ENCODE results near the gene GSTM4. TPM values are rescaled to one million over a fixed set of nuclear protein-coding genes. Genes with fewer than 3 reads are reported as not detected.
"Not testable (repeated sequence)": the region's sequence is repeated elsewhere in the genome, so short reads cannot be mapped to it uniquely, and the experiment has no call there.

GSTM4 gene
- total RNA-seq, 1 experiment from 2014 or later, result 7.7 TPM

DNA sequence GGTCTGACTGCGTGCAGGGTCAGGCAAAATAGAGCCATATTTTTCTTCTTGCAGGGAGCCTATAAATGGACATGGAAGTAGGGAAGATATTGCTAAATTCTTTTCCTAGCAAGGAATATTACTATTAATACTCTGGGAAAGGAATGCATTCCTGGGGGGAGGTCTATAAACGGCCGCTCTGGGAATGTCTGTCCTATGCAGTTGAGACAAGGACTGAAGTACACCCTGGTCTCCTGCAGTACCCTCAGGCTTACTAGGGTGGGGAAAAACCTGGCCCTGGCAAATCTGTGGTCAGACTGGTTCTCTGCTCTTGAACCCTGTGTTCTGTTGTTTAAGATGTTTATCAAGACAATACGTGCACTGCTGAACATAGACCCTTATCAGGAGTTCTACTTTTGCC is 53.0 kb downstream of the GSTM4 start:
- not testable (repeated sequence) for H3K9me2 ChIP-seq (replicated peaks; ENCODE audit: insufficient read depth, low read length); H3K9me3 ChIP-seq (ENCODE audit: low read length); H3K27me3 ChIP-seq (ENCODE audit: low read length); H3K4me2 ChIP-seq (ENCODE audit: low read depth, low read length, poor library complexity, severe bottlenecking); H3K4me3 ChIP-seq (ENCODE audit: low read length); H3K27ac ChIP-seq (ENCODE audit: low read length); H4K20me1 ChIP-seq (ENCODE audit: insufficient read depth, low read depth, low read length); DNase-seq; H3K4me1 ChIP-seq (ENCODE audit: low read length); H3K79me2 ChIP-seq (ENCODE audit: low read length); H3K9ac ChIP-seq (ENCODE audit: low read length); H2AFZ ChIP-seq (ENCODE audit: low read length); H3K36me3 ChIP-seq (ENCODE audit: insufficient read depth, low read length)

DNA sequence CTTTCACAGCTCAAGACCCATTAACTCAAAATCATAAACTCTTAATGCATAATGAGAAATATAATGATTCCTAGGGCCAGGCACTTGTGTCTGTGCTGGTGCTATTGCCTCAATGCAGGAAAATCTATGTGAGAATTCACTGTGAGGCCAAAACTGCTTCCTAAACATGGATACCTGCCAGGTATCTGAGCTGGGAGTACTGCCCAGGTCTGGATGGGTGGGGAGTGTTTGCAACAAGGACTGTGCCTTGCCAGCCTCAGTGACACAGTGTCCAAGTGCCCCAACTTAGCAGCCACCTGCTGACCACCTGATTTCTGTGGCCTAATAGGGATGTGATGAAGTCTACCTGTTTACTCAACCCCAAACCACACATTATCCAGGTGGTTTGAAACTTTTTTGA is 53.9 kb downstream of the GSTM4 start:
- not testable (repeated sequence) for H3K36me3 ChIP-seq (ENCODE audit: insufficient read depth, low read length); H3K27ac ChIP-seq (ENCODE audit: low read length); H3K79me2 ChIP-seq (ENCODE audit: low read length); H3K4me1 ChIP-seq (ENCODE audit: low read length); H3K9me2 ChIP-seq (replicated peaks; ENCODE audit: insufficient read depth, low read length); H4K20me1 ChIP-seq (ENCODE audit: insufficient read depth, low read depth, low read length); DNase-seq; H2AFZ ChIP-seq (ENCODE audit: low read length); H3K4me3 ChIP-seq (ENCODE audit: low read length); H3K4me2 ChIP-seq (ENCODE audit: low read depth, low read length, poor library complexity, severe bottlenecking); H3K27me3 ChIP-seq (ENCODE audit: low read length); H3K9ac ChIP-seq (ENCODE audit: low read length); H3K9me3 ChIP-seq (ENCODE audit: low read length)

Other genes with a start within 250 kb of the GSTM4 start
- gene PSMA5, start 229.7 kb upstream of the GSTM4 start, total RNA-seq (2014; rRNA removed; shearing (Covaris generic); ENCODE audit: low replicate concordance), result 48.5 and 70.4 TPM in 2 replicates
- not detected in 2 replicates for gene SYPL2, start 189.6 kb upstream of the GSTM4 start, total RNA-seq (2014; rRNA removed; shearing (Covaris generic); ENCODE audit: low replicate concordance)
- gene ATXN7L2, start 172.2 kb upstream of the GSTM4 start, total RNA-seq (2014; rRNA removed; shearing (Covaris generic); ENCODE audit: low replicate concordance), result 3.5 and 5.7 TPM in 2 replicates
- 6.2 and 7.1 TPM in 2 replicates for gene CYB561D1, start 162.0 kb upstream of the GSTM4 start, total RNA-seq (2014; rRNA removed; shearing (Covaris generic); ENCODE audit: low replicate concordance)
- 0.37 and 1.1 TPM in 2 replicates for gene AMIGO1, start 146.4 kb upstream of the GSTM4 start, total RNA-seq (2014; rRNA removed; shearing (Covaris generic); ENCODE audit: low replicate concordance)
- not detected in 2 replicates for gene GPR61, start 116.2 kb upstream of the GSTM4 start, total RNA-seq (2014; rRNA removed; shearing (Covaris generic); ENCODE audit: low replicate concordance)
- gene GNAI3, start 107.5 kb upstream of the GSTM4 start, total RNA-seq (2014; rRNA removed; shearing (Covaris generic); ENCODE audit: low replicate concordance), result 7.6 and 12.6 TPM in 2 replicates
- not detected in 2 replicates for gene GNAT2, start 36.5 kb upstream of the GSTM4 start, total RNA-seq (2014; rRNA removed; shearing (Covaris generic); ENCODE audit: low replicate concordance)
- 72.3 and 131 TPM in 2 replicates for gene AMPD2, start 36.3 kb upstream of the GSTM4 start, total RNA-seq (2014; rRNA removed; shearing (Covaris generic); ENCODE audit: low replicate concordance)
- gene GSTM2, start 12.0 kb downstream of the GSTM4 start, total RNA-seq (2014; rRNA removed; shearing (Covaris generic); ENCODE audit: low replicate concordance), result 6.2 and 7.3 TPM in 2 replicates
- gene GSTM1, start 31.7 kb downstream of the GSTM4 start, total RNA-seq (2014; rRNA removed; shearing (Covaris generic); ENCODE audit: low replicate concordance), result 8.5 and 14.4 TPM in 2 replicates
- not detected in 2 replicates for gene GSTM5, start 56.2 kb downstream of the GSTM4 start, total RNA-seq (2014; rRNA removed; shearing (Covaris generic); ENCODE audit: low replicate concordance)
- not detected in 2 replicates for gene GSTM3, start 84.9 kb downstream of the GSTM4 start, total RNA-seq (2014; rRNA removed; shearing (Covaris generic); ENCODE audit: low replicate concordance)
- gene EPS8L3, start 107.8 kb downstream of the GSTM4 start, total RNA-seq (2014; rRNA removed; shearing (Covaris generic); ENCODE audit: low replicate concordance), result not detected in 2 replicates

Measured in Karpas-422 (cell line).